Neural cell (in vitro differentiated cells): Measurements from ENCODE around the gene RIF1. TPM values are rescaled to one million over a fixed set of nuclear protein-coding genes. Genes with fewer than 3 reads are reported as not detected.

Experiments
- H2AFZ ChIP-seq: fragments of 200-600, 300-800 bp; sonication (generic), shearing (Covaris generic); 2 replicates; pipeline ENCODE4 v1.6.0; 2014; ENCODE audit warnings: low read depth, mild to moderate bottlenecking, antibody characterized with exemption, low read length, moderate library complexity
- H3F3A ChIP-seq: fragments of 200-600 bp; shearing (Covaris generic); 2 replicates; pipeline ENCODE4 v1.6.1; 2016; ENCODE audit warnings: mild to moderate bottlenecking, moderate library complexity, mixed read lengths, antibody characterized with exemption, low read length; ENCODE audit not compliant: insufficient read depth, poor library complexity, severe bottlenecking
- H3K27ac ChIP-seq: fragments of 200-600, 300-800 bp; sonication (generic), shearing (Covaris generic); 2 replicates; pipeline ENCODE4 v1.5.1; 2014; ENCODE audit warnings: mild to moderate bottlenecking, low read length, moderate library complexity
- H3K27me3 ChIP-seq: fragments of 300-800, 200-600 bp; sonication (generic), shearing (Covaris generic); 2 replicates; pipeline ENCODE4 v1.6.0; 2014; ENCODE audit warnings: mild to moderate bottlenecking, low read depth, low read length, moderate library complexity; ENCODE audit not compliant: insufficient read depth
- H3K36me3 ChIP-seq: fragments of 300-800, 200-600 bp; sonication (generic), shearing (Covaris generic); 2 replicates; pipeline ENCODE4 v1.5.1; 2014; ENCODE audit warnings: mild to moderate bottlenecking, antibody characterized with exemption, low read length, moderate library complexity; ENCODE audit not compliant: insufficient read depth
- H3K4me2 ChIP-seq: fragments of 300-800, 200-600 bp; sonication (generic), shearing (Covaris generic); 2 replicates; pipeline ENCODE4 v1.6.0; 2014; ENCODE audit warnings: mild to moderate bottlenecking, low read length
- H3K4me3 ChIP-seq: fragments of 300-800, 200-600 bp; sonication (generic), shearing (Covaris generic); 2 replicates; pipeline ENCODE4 v1.5.1; 2014; ENCODE audit warnings: mild to moderate bottlenecking, low read length, moderate library complexity
- H3K79me2 ChIP-seq: fragments of 200-600 bp; shearing (Covaris generic); replicated peaks from 2 replicates; pipeline ENCODE4 v1.6.0; 2014; ENCODE audit warnings: mild to moderate bottlenecking, low read length, moderate library complexity; ENCODE audit not compliant: insufficient read depth
- H3K9ac ChIP-seq: fragments of 300-800, 200-600 bp; sonication (generic), shearing (Covaris generic); 2 replicates; pipeline ENCODE4 v1.6.1; 2016; ENCODE audit warnings: mild to moderate bottlenecking, low read length, mixed read lengths
- H3K9me2 ChIP-seq: fragments of 200-600 bp; shearing (Covaris generic); 2 replicates; pipeline ENCODE4 v1.6.1; 2016; ENCODE audit warnings: mild to moderate bottlenecking, low read length, mixed read lengths; ENCODE audit not compliant: insufficient read depth
- H3K9me3 ChIP-seq: fragments of 200-600, 300-800 bp; sonication (generic), shearing (Covaris generic); 2 replicates; pipeline ENCODE4 v1.6.1; 2016; ENCODE audit warnings: mild to moderate bottlenecking, mixed run types, low read length, moderate library complexity, mixed read lengths
- H4K20me1 ChIP-seq: fragments of 200-600 bp; shearing (Covaris generic); 2 replicates; pipeline ENCODE4 v1.6.1; 2016; ENCODE audit warnings: mild to moderate bottlenecking, mixed run types; ENCODE audit not compliant: insufficient read depth
- EP300 ChIP-seq: fragments of 450-650 bp; conservative IDR thresholded peaks from 2 replicates; pipeline ENCODE4 v1.6.1; 2014; ENCODE audit warnings: antibody characterized with exemption, mild to moderate bottlenecking, moderate library complexity; ENCODE audit not compliant: poor library complexity, severe bottlenecking
- EZH2 ChIP-seq: fragments of 200-600, 300-800 bp; shearing (Covaris generic), sonication (generic); IDR thresholded peaks from 2 replicates; pipeline ENCODE4 v1.6.1; 2014; ENCODE audit warnings: antibody characterized with exemption, low read length, borderline replicate concordance, mild to moderate bottlenecking; ENCODE audit not compliant: insufficient read depth, poor library complexity, severe bottlenecking
- MXI1 ChIP-seq: fragments of 450-650 bp; conservative IDR thresholded peaks from 2 replicates; pipeline ENCODE4 v1.6.1; 2014; ENCODE audit warnings: antibody characterized with exemption, mild to moderate bottlenecking; ENCODE audit not compliant: poor library complexity, severe bottlenecking
- POLR2AphosphoS5 ChIP-seq: IDR thresholded peaks from 2 replicates; pipeline ENCODE4 v1.6.1; 2012
- RAD21 ChIP-seq: fragments of 450-650 bp; conservative IDR thresholded peaks from 2 replicates; pipeline ENCODE4 v1.6.1; 2014; ENCODE audit warnings: antibody characterized with exemption, mild to moderate bottlenecking, moderate library complexity
- SMC3 ChIP-seq: fragments of 450-650 bp; conservative IDR thresholded peaks from 2 replicates; pipeline ENCODE4 v1.6.1; 2014; ENCODE audit warnings: antibody characterized with exemption, mild to moderate bottlenecking, moderate library complexity; ENCODE audit not compliant: poor library complexity
- TAF1 ChIP-seq: IDR thresholded peaks from 2 replicates; pipeline ENCODE4 v1.6.1; 2012; ENCODE audit warnings: low read depth
- polyA plus RNA-seq: library from polyadenylated mRNA; depleted of rRNA; stranded (reverse); fragments of >200 nt; gene quantifications from 2 replicates; pipeline ENCODE4 v1.2.3, GENCODE V29; 2014
- TF ChIP-seq, protein P1 (sequence below): IDR thresholded peaks from 2 replicates; pipeline ENCODE4 v1.6.1; 2012; ENCODE audit warnings: borderline replicate concordance
- TF ChIP-seq, protein P2 (sequence below): fragments of 450-650 bp; IDR thresholded peaks from 2 replicates; pipeline ENCODE4 v1.5.1; 2014; ENCODE audit warnings: antibody characterized with exemption, mild to moderate bottlenecking, moderate library complexity; ENCODE audit not compliant: poor library complexity, severe bottlenecking

RIF1 gene
- polyA plus RNA-seq, 1 donor from 2014 or later = 17.2 TPM

DNA sequence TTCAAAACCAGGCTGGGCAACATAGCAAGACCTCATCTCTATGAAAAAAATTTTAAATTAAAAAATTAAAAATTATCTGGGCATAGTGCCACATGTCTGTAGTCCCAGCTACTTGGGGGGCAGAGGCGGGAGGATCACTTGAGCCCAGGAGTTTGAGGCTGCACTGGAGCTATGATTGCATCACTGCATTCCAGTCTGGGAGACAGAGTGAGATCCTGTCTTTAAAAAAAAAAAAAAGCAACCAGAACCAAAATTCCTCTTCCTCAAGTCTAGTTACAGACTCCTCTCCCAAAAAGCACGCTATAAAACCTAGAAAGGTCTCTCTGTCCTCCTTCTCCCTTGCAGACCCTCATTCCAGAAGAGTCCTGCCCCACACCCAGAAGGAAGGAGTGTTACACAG, 28.4 kb upstream of the RIF1 start:
- TF ChIP-seq, protein P1, sequence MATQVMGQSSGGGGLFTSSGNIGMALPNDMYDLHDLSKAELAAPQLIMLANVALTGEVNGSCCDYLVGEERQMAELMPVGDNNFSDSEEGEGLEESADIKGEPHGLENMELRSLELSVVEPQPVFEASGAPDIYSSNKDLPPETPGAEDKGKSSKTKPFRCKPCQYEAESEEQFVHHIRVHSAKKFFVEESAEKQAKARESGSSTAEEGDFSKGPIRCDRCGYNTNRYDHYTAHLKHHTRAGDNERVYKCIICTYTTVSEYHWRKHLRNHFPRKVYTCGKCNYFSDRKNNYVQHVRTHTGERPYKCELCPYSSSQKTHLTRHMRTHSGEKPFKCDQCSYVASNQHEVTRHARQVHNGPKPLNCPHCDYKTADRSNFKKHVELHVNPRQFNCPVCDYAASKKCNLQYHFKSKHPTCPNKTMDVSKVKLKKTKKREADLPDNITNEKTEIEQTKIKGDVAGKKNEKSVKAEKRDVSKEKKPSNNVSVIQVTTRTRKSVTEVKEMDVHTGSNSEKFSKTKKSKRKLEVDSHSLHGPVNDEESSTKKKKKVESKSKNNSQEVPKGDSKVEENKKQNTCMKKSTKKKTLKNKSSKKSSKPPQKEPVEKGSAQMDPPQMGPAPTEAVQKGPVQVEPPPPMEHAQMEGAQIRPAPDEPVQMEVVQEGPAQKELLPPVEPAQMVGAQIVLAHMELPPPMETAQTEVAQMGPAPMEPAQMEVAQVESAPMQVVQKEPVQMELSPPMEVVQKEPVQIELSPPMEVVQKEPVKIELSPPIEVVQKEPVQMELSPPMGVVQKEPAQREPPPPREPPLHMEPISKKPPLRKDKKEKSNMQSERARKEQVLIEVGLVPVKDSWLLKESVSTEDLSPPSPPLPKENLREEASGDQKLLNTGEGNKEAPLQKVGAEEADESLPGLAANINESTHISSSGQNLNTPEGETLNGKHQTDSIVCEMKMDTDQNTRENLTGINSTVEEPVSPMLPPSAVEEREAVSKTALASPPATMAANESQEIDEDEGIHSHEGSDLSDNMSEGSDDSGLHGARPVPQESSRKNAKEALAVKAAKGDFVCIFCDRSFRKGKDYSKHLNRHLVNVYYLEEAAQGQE = no peak
- TF ChIP-seq, protein P2, sequence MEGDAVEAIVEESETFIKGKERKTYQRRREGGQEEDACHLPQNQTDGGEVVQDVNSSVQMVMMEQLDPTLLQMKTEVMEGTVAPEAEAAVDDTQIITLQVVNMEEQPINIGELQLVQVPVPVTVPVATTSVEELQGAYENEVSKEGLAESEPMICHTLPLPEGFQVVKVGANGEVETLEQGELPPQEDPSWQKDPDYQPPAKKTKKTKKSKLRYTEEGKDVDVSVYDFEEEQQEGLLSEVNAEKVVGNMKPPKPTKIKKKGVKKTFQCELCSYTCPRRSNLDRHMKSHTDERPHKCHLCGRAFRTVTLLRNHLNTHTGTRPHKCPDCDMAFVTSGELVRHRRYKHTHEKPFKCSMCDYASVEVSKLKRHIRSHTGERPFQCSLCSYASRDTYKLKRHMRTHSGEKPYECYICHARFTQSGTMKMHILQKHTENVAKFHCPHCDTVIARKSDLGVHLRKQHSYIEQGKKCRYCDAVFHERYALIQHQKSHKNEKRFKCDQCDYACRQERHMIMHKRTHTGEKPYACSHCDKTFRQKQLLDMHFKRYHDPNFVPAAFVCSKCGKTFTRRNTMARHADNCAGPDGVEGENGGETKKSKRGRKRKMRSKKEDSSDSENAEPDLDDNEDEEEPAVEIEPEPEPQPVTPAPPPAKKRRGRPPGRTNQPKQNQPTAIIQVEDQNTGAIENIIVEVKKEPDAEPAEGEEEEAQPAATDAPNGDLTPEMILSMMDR = no peak
- no peak for TF ChIP-seq POLR2AphosphoS5
- TF ChIP-seq TAF1 = no peak
- no peak for TF ChIP-seq EP300
- no peak for TF ChIP-seq EZH2
- no peak for TF ChIP-seq RAD21
- TF ChIP-seq SMC3 = no peak
- Histone ChIP-seq H3K9me3 (no peaks in the 10 kb centered on the region), H4K20me1 (no peaks in the 10 kb centered on the region), H3K4me3 (no peak overlapping the region), H3K27me3 (no peaks in the 10 kb centered on the region), H3F3A (no peaks in the 10 kb centered on the region), H2AFZ (no peak overlapping the region), H3K9ac (no peak overlapping the region), H3K27ac (no peak overlapping the region), H3K36me3 (no peaks in the 10 kb centered on the region), H3K9me2 (no peaks in the 10 kb centered on the region), H3K79me2 (no peaks in the 10 kb centered on the region), H3K4me2 (no peak overlapping the region)

DNA sequence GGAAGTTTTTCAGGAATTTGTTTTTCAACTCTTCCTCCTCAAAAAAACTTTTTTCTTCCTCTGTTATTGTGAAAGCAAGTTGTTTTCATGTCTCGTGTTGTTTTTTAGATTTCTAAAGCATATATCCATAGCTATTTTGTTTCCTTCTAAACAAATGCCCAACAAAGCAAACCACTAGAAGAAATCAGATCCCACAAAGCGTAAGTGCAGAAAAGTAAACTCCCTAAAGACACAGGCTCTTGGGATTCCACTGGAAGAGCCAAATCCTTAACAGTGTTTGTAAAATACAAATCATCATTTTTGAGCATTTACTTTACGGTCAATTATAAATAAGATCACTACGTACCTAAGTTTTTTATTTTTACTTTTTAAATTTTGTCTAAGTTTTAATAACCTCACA, 21.7 kb upstream of the RIF1 start:
- Histone ChIP-seq H3K27me3 (no peaks in the 10 kb centered on the region), H2AFZ (no peak overlapping the region), H4K20me1 (no peaks in the 10 kb centered on the region), H3K79me2 (no peaks in the 10 kb centered on the region), H3K36me3 (no peaks in the 10 kb centered on the region), H3K9me3 (no peaks in the 10 kb centered on the region), H3K4me3 (no peak overlapping the region), H3K9ac (no peak overlapping the region), H3F3A (no peaks in the 10 kb centered on the region), H3K4me2 (no peak overlapping the region), H3K27ac (no peak overlapping the region), H3K9me2 (no peaks in the 10 kb centered on the region)
- TF ChIP-seq SMC3 (no peak), RAD21 (no peak), POLR2AphosphoS5 (no peak), EZH2 (no peak), TAF1 (no peak), EP300 (no peak), MXI1 (no peak)
- TF ChIP-seq, protein P2 = no peak
- TF ChIP-seq, protein P1 = no peak
